ENCODE data around the gene PTPN4. TPM values are rescaled to one million over a fixed set of nuclear protein-coding genes. Genes with fewer than 3 reads are reported as not detected.
A peak's percentile ranks its signal among the peaks of the same experiment; 100 is the strongest.

PTPN4 gene
- total and polyA plus RNA-seq, 2 of the 13 experiments (the other 11 are each of a cell fraction or from before 2014, with no cell fraction given) = 20.3 to 34.6 TPM

GRCh38 chr2:119759451-119760236, at the start of gene PTPN4 (continued):
- no peak for TF ChIP-seq SETDB1 (CRISPR knock-in tag; IDR thresholded peaks at IDR 0.05; ENCODE audit: borderline replicate concordance)
- peak; percentile 100 for TF ChIP-seq POGZ (CRISPR knock-in tag; IDR thresholded peaks at IDR 0.05)
- TF ChIP-seq MIXL1 (CRISPR knock-in tag; IDR thresholded peaks at IDR 0.05) = peak; percentile 77; the same call in 1 of the 2 replicates
- TF ChIP-seq ARNT (IDR thresholded peaks at IDR 0.05) = no peak
- TF ChIP-seq ZSCAN5A (CRISPR knock-in tag; IDR thresholded peaks at IDR 0.05; ENCODE audit: borderline replicate concordance) = peak; percentile 100
- TF ChIP-seq ZNF709 (CRISPR knock-in tag; IDR thresholded peaks at IDR 0.05) = peak; percentile 80
- peak; percentile 98 for TF ChIP-seq SALL1 (CRISPR knock-in tag; IDR thresholded peaks at IDR 0.05)
- TF ChIP-seq ZFP90 (CRISPR knock-in tag; IDR thresholded peaks at IDR 0.05; ENCODE audit: borderline replicate concordance) = peak; percentile 78
- peak; percentile 79 for TF ChIP-seq SIX4 (CRISPR knock-in tag; IDR thresholded peaks at IDR 0.05)
- peak; percentile 93 for TF ChIP-seq ZNF414 (CRISPR knock-in tag; IDR thresholded peaks at IDR 0.05)
- TF ChIP-seq HCFC1 (IDR thresholded peaks at IDR 0.05; ENCODE audit: low read depth, low read length) = peak; percentile 54
- TF ChIP-seq ZNF703 (CRISPR knock-in tag; IDR thresholded peaks at IDR 0.05; ENCODE audit: borderline replicate concordance) = no peak; the same call in 1 of the 2 replicates
- TF ChIP-seq HES4 (CRISPR knock-in tag; IDR thresholded peaks at IDR 0.05; ENCODE audit: borderline replicate concordance) = no peak; the same call in 1 of the 2 replicates
- TF ChIP-seq, protein P1, sequence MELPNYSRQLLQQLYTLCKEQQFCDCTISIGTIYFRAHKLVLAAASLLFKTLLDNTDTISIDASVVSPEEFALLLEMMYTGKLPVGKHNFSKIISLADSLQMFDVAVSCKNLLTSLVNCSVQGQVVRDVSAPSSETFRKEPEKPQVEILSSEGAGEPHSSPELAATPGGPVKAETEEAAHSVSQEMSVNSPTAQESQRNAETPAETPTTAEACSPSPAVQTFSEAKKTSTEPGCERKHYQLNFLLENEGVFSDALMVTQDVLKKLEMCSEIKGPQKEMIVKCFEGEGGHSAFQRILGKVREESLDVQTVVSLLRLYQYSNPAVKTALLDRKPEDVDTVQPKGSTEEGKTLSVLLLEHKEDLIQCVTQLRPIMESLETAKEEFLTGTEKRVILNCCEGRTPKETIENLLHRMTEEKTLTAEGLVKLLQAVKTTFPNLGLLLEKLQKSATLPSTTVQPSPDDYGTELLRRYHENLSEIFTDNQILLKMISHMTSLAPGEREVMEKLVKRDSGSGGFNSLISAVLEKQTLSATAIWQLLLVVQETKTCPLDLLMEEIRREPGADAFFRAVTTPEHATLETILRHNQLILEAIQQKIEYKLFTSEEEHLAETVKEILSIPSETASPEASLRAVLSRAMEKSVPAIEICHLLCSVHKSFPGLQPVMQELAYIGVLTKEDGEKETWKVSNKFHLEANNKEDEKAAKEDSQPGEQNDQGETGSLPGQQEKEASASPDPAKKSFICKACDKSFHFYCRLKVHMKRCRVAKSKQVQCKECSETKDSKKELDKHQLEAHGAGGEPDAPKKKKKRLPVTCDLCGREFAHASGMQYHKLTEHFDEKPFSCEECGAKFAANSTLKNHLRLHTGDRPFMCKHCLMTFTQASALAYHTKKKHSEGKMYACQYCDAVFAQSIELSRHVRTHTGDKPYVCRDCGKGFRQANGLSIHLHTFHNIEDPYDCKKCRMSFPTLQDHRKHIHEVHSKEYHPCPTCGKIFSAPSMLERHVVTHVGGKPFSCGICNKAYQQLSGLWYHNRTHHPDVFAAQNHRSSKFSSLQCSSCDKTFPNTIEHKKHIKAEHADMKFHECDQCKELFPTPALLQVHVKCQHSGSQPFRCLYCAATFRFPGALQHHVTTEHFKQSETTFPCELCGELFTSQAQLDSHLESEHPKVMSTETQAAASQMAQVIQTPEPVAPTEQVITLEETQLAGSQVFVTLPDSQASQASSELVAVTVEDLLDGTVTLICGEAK (IDR thresholded peaks at IDR 0.05) = no peak
- TF ChIP-seq, protein P1 (CRISPR knock-in tag; IDR thresholded peaks at IDR 0.05) = peak; percentile 87
- TF ChIP-seq ZC3H4 (CRISPR knock-in tag; IDR thresholded peaks at IDR 0.05; ENCODE audit: borderline replicate concordance) = no peak
- peak; percentile 96 for TF ChIP-seq TBX2 (CRISPR knock-in tag; IDR thresholded peaks at IDR 0.05; ENCODE audit: borderline replicate concordance)
- TF ChIP-seq CREM (IDR thresholded peaks at IDR 0.05) = peak; percentile 68; the same call in 1 of the 2 replicates
- no peak for TF ChIP-seq CREM (CRISPR knock-in tag; IDR thresholded peaks at IDR 0.05)
- peak; percentile 79 for TF ChIP-seq TAF1 (CRISPR knock-in tag; IDR thresholded peaks at IDR 0.05)

Measured in HepG2 (cell line).